CD4-positive, alpha-beta T cell treated with Interleukin-1 beta for 1 hour (primary cell): ENCODE results near the gene LIMS1.
"Not testable (repeated sequence)": the region's sequence is repeated elsewhere in the genome, so short reads cannot be mapped to it uniquely, and the experiment has no call there.

Experiments
- DNase-seq, 2 donors: peaks; one replicate each; pipeline ENCODE4 v3.0.0-alpha.2; 2020 to 2022

Gene LIMS1

GRCh38 chr2:108588070-108588668, 53.9 kb downstream of the LIMS1 start:
- no peak for DNase-seq

- no peak for DNase-seq
Measured at GRCh38 chr2:108589372-108589771, 55.1 kb downstream of the LIMS1 start.

- no peak for DNase-seq
Measured at GRCh38 chr2:108589781-108590180, 55.5 kb downstream of the LIMS1 start.

GRCh38 chr2:108591163-108591562, 56.9 kb downstream of the LIMS1 start:
- DNase-seq, result peak in 1 of 2 donors; percentile 77

GRCh38 chr2:108593547-108594098, 59.4 kb downstream of the LIMS1 start:
- no peak for DNase-seq

- DNase-seq, result peak in 1 of 2 donors; percentile 20
Measured at GRCh38 chr2:108594132-108594981, 60.1 kb downstream of the LIMS1 start.

GRCh38 chr2:108594982-108595464, 60.8 kb downstream of the LIMS1 start:
- DNase-seq, result peak in 1 of 2 donors; percentile 37

- not testable (repeated sequence) for DNase-seq
Measured at GRCh38 chr2:108595771-108596170, 61.5 kb downstream of the LIMS1 start.

GRCh38 chr2:108597105-108597744, 63.0 kb downstream of the LIMS1 start:
- peak; percentile 31 to 55 for DNase-seq

GRCh38 chr2:108601199-108601598, 66.9 kb downstream of the LIMS1 start:
- DNase-seq, result not testable (repeated sequence)

GRCh38 chr2:108602422-108602821, 68.2 kb downstream of the LIMS1 start:
- DNase-seq, result no peak

GRCh38 chr2:108604196-108604595, 69.9 kb downstream of the LIMS1 start:
- DNase-seq, result no peak

- DNase-seq, result no peak
Measured at GRCh38 chr2:108605947-108606346, 71.7 kb downstream of the LIMS1 start.

GRCh38 chr2:108607706-108608301, 73.5 kb downstream of the LIMS1 start:
- DNase-seq, result peak; percentile 60 to 66

GRCh38 chr2:108611021-108611420, 76.8 kb downstream of the LIMS1 start:
- DNase-seq, result no peak

GRCh38 chr2:108612153-108612513, 77.9 kb downstream of the LIMS1 start:
- peak; percentile 66 to 75 for DNase-seq

GRCh38 chr2:108612514-108613183, 78.4 kb downstream of the LIMS1 start:
- peak; percentile 63 to 70 for DNase-seq

GRCh38 chr2:108613261-108614042, 79.2 kb downstream of the LIMS1 start:
- DNase-seq, result no peak

GRCh38 chr2:108614043-108614545, 79.8 kb downstream of the LIMS1 start:
- no peak for DNase-seq

GRCh38 chr2:108614659-108615058, 80.4 kb downstream of the LIMS1 start:
- DNase-seq, result peak in 1 of 2 donors; percentile 34

GRCh38 chr2:108615480-108616090, 81.3 kb downstream of the LIMS1 start:
- DNase-seq, result peak in 1 of 2 donors; percentile 40
